NCI-H524 (cell line): ENCODE data around the gene SLC2A8.

Experiments used
- DNase-seq, 2 experiments: peaks; one replicate each; lab custom pipeline; 2025; lab: John Stamatoyannopoulos, UW

The SLC2A8 gene

DNA sequence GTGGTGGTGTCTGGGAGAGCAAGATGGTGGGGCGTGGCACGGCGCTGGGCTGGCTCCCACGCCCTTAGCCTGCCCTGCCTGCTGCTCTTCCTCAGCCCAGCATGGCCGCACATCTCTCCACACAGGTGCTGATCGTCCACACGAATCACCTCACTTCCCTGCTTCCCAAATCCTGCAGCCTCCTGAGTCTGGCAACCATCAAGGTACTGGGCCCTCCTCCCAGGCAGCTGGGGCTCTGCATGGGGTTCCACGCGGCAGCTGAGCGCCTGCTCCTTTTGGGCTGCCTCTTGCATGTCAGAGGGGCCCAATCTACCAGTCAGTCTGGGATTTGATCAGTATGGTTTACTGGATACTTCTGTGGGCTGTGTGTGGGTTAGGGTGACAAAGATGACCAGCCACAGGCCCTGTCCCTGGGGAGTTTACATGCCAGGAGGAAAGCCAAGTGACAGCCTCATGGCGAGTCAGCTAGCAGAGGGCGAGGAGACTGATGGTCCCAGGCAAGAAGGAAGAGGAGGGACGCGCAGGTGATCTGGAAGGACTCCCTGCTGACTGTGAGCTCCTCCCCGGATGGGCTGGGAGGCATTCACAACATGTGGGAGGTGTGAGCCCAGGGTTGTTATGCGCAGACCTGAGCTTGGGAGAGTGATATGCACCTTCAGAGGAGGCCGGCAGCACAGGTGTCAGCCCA is 60.4 kb downstream of the SLC2A8 start:
- DNase-seq, result no peak
